HCT116 (cell line): Measurements from ENCODE around the gene AMBRA1. TPM values are rescaled to one million over a fixed set of nuclear protein-coding genes. Genes with fewer than 3 reads are reported as not detected.

ENCODE experiments used
- ATAC-seq: fragments of 200-7000 bp; cut with Tn5 transposase; 2 replicates; pipeline ENCODE4 v1.9.1; 2020; ENCODE audit warnings: mild to moderate bottlenecking, moderate library complexity
- BruUV-seq: library from RNA; stranded (reverse); fragments of 400-500 nt; replicated peaks from 2 replicates; lab custom pipeline; 2021; lab: Mats Ljungman, UMichigan
- CTCF ChIA-PET: fragments of 300-600 bp; sonication (Branson Sonifier 250); formaldehyde crosslinking; loops from one replicate; lab custom pipeline; 2021; ENCODE audit warnings: antibody characterized with exemption; lab: Charles Lee
- POLR2A ChIA-PET: fragments of 300-600, 350-600 bp; sonication (Branson Sonifier 250); formaldehyde crosslinking; loops from one replicate; lab custom pipeline; 2021; ENCODE audit warnings: antibody characterized with exemption; lab: Charles Lee
- RAD21 ChIA-PET, 2 experiments: fragments of 300-600 bp; sonication (Branson Sonifier 250); formaldehyde crosslinking; loops; one replicate each; lab custom pipeline; 2023; ENCODE audit warnings: low total read pairs in 2 of 2; ENCODE audit not compliant: uncharacterized antibody in 2 of 2, unreplicated experiment in 2 of 2, low non-redundant PET in 1 of 2; lab: Charles Lee
- DNase-seq: peaks from one replicate; pipeline ENCODE4 v3.0.0-alpha.2; 2010; ENCODE audit warnings: low read depth, low spot score
- H2AFZ ChIP-seq: fragments of 200-600 bp; shearing (Covaris generic), sonication (generic); 2 replicates; pipeline ENCODE4 v1.6.1; 2017; ENCODE audit warnings: low read depth, mixed run types, mixed read lengths, antibody characterized with exemption, low read length; ENCODE audit not compliant: poor library complexity, severe bottlenecking
- H3K27ac ChIP-seq: 2 replicates; pipeline ENCODE4 v1.5.1; 2012; ENCODE audit warnings: low read depth, low read length
- H3K27me3 ChIP-seq: fragments of 200-600 bp; sonication (generic); 2 replicates; pipeline ENCODE4 v1.6.1; 2016; ENCODE audit warnings: mixed run types, low read length, mixed read lengths; ENCODE audit not compliant: insufficient read depth
- H3K36me3 ChIP-seq, 2 experiments: fragments of 200-500 bp in 1 of 2; fragments of 200-600 bp in 1 of 2; sonication (Bioruptor generic) in 1 of 2; sonication (generic) in 1 of 2; 2 replicates each; pipeline versions ENCODE4 v1.5.1 to v1.6.1; 2014 to 2016; ENCODE audit warnings: low read length in 2 of 2, inconsistent platforms in 1 of 2, mixed read lengths in 1 of 2, mixed run types in 1 of 2; ENCODE audit not compliant: insufficient read depth in 2 of 2, control insufficient read depth in 1 of 2
- H3K4me1 ChIP-seq, 2 experiments: fragments of 200-600 bp in 1 of 2; sonication (generic) in 1 of 2; 2 replicates each; pipeline versions ENCODE4 v1.5.1 to v1.6.1; 2012 to 2017; ENCODE audit warnings: low read length in 2 of 2, inconsistent platforms in 1 of 2, mild to moderate bottlenecking in 1 of 2, mixed read lengths in 1 of 2, mixed run types in 1 of 2, moderate library complexity in 1 of 2; ENCODE audit not compliant: insufficient read depth in 2 of 2, control insufficient read depth in 1 of 2
- H3K4me2 ChIP-seq: fragments of 200-600 bp; sonication (generic); 2 replicates; pipeline ENCODE4 v1.6.1; 2017; ENCODE audit warnings: mixed run types, low read length, mixed read lengths
- H3K4me3 ChIP-seq, 2 experiments: fragments of 200-600 bp in 1 of 2; sonication (generic) in 1 of 2; replicated peaks in 1 of 2; 2 replicates each; pipeline ENCODE4 v1.5.1; 2011 to 2016; ENCODE audit warnings: low read length in 2 of 2, control low read depth in 1 of 2, low read depth in 1 of 2, mild to moderate bottlenecking in 1 of 2, mixed read lengths in 1 of 2, mixed run types in 1 of 2
- H3K79me2 ChIP-seq: fragments of 200-600 bp; sonication (generic); 2 replicates; pipeline ENCODE4 v1.6.1; 2017; ENCODE audit warnings: mild to moderate bottlenecking, mixed run types, low read length, moderate library complexity, mixed read lengths; ENCODE audit not compliant: insufficient read depth
- H3K9ac ChIP-seq: fragments of 200-600 bp; sonication (generic); 2 replicates; pipeline ENCODE4 v1.6.1; 2016; ENCODE audit warnings: low read length, mixed read lengths
- H3K9me2 ChIP-seq: fragments of 200-600 bp; sonication (generic), shearing (Covaris generic); 2 replicates; pipeline ENCODE4 v1.6.1; 2017; ENCODE audit warnings: mixed run types, mild to moderate bottlenecking, moderate library complexity; ENCODE audit not compliant: insufficient read depth
- H3K9me3 ChIP-seq, 2 experiments: fragments of 200-500 bp in 1 of 2; fragments of 200-600 bp in 1 of 2; sonication (Bioruptor generic) in 1 of 2; sonication (generic) in 1 of 2; 2 replicates each; pipeline ENCODE4 v1.6.1; 2014 to 2017; ENCODE audit warnings: low read length in 2 of 2, mixed read lengths in 2 of 2, inconsistent platforms in 1 of 2, low read depth in 1 of 2, mild to moderate bottlenecking in 1 of 2, mixed run types in 1 of 2, moderate library complexity in 1 of 2; ENCODE audit not compliant: control insufficient read depth in 1 of 2, insufficient read depth in 1 of 2
- H4K20me1 ChIP-seq: fragments of 200-600 bp; sonication (generic), shearing (Covaris generic); 2 replicates; pipeline ENCODE4 v1.6.1; 2017; ENCODE audit warnings: mixed run types, mild to moderate bottlenecking, moderate library complexity; ENCODE audit not compliant: insufficient read depth
- CTCF ChIP-seq, 3 experiments: fragments of 200-600 bp in 1 of 3; sonication (generic) in 1 of 3; IDR thresholded peaks in 2 of 3; conservative IDR thresholded peaks in 1 of 3; 2 replicates each; pipeline ENCODE4 v1.5.1; 2012 to 2017; ENCODE audit warnings: low read depth in 2 of 3, low read length in 2 of 3, antibody characterized with exemption in 1 of 3, borderline replicate concordance in 1 of 3, control low read depth in 1 of 3, mild to moderate bottlenecking in 1 of 3, mixed read lengths in 1 of 3, mixed run types in 1 of 3, moderate library complexity in 1 of 3; ENCODE audit not compliant: insufficient read depth in 1 of 3
- EZH2 ChIP-seq: fragments of 200-600 bp; sonication (generic); IDR thresholded peaks from 2 replicates; pipeline ENCODE4 v1.6.1; 2017; ENCODE audit warnings: antibody characterized with exemption, mixed run types
- EZH2phosphoT487 ChIP-seq: fragments of 200-600 bp; IDR thresholded peaks from 2 replicates; pipeline ENCODE4 v1.6.1; 2018; ENCODE audit warnings: antibody characterized with exemption, borderline replicate concordance
- JUND ChIP-seq: IDR thresholded peaks from 2 replicates; pipeline ENCODE4 v1.6.1; 2012
- MAX ChIP-seq: IDR thresholded peaks from 2 replicates; pipeline ENCODE4 v1.6.1; 2012
- SRF ChIP-seq: IDR thresholded peaks from 2 replicates; pipeline ENCODE4 v1.6.1; 2012; ENCODE audit warnings: low read depth
- TCF7L2 ChIP-seq: IDR thresholded peaks from 2 replicates; pipeline ENCODE4 v1.7.0; 2011; ENCODE audit warnings: borderline replicate concordance, inconsistent platforms; ENCODE audit not compliant: insufficient read depth, insufficient read length; ENCODE audit errors: extremely low read depth
- YY1 ChIP-seq: IDR thresholded peaks from 2 replicates; pipeline ENCODE4 v1.6.1; 2011; ENCODE audit warnings: low read length, low read depth, moderate library complexity, mild to moderate bottlenecking; ENCODE audit not compliant: insufficient replicate concordance; ENCODE audit errors: extremely low read depth
- ZFX ChIP-seq: fragments of 450-650 bp; IDR thresholded peaks from 2 replicates; pipeline ENCODE4 v1.6.1; 2017
- ZNF274 ChIP-seq: fragments of 200-500 bp; sonication (Bioruptor generic); IDR thresholded peaks from 2 replicates; pipeline ENCODE4 v1.6.1; 2014; ENCODE audit warnings: mild to moderate bottlenecking, low read depth, low read length, inconsistent platforms
- intact Hi-C: fragments of 100-400 bp; cut with micrococcal nuclease; formaldehyde crosslinking; loops from 2 replicates; pipeline ENCODE4 v1.10.0; 2022
- total RNA-seq: library from RNA; stranded (reverse); gene quantifications from one replicate; pipeline ENCODE4 v1.2.1, GENCODE V29; 2021; ENCODE audit not compliant: unreplicated experiment
- TF ChIP-seq, protein P1 (sequence below): IDR thresholded peaks from 2 replicates; pipeline ENCODE4 v1.6.1; 2012; ENCODE audit warnings: low read depth

AMBRA1 gene
- total RNA-seq, 1 experiment from 2014 or later: 22.7 TPM

DNA sequence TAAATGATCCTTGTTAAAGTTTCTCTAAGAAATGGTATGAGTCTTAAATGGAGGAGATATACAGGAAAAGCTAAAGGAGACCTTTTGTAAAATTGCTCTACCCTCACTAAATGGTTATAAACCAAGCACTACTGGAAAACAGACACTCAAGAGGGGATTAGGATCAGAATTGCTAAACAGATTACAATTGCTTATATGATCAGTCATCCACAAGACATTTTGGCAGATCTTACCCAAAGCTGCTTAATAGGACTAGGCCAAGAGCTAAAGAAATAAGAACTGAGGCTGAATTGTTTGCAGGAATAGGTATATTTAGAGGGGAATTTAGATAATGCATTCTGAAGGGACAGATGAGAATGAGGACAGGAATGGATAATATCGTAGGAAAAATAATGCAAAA lies 13.7 kb upstream of the AMBRA1 start:
- ChIA-PET POLR2A (interaction anchor here (0.9 kb wide), 1 partner anchor 14 kb away, joined by 3 read pairs; the partner anchor contains the start of gene AMBRA1), RAD21 (interaction anchor here in 1 of 2 experiments (0.6 kb wide), 1 partner anchor 186 kb away, joined by 3 read pairs; no protein-coding TSS in a partner anchor), CTCF (no interaction called here)
- Histone ChIP-seq H3K79me2 (no peaks in the 10 kb centered on the region), H3K4me2 (no peak overlapping the region), H3K4me3 (no peak overlapping the region), H2AFZ (no peak overlapping the region), H3K27ac (no peak overlapping the region), H3K9ac (no peak overlapping the region), H4K20me1 (no peaks in the 10 kb centered on the region), H3K4me1 (no peaks in the 10 kb centered on the region), H3K36me3 (no peaks in the 10 kb centered on the region), H3K9me2 (no peaks in the 10 kb centered on the region), H3K27me3 (no peaks in the 10 kb centered on the region), H3K9me3 (no peaks in the 10 kb centered on the region)
- BruUV-seq: no TSS peak
- ATAC-seq (no peak), DNase-seq (no peak)
- TF ChIP-seq CTCF (IDR thresholded peaks at IDR 0.05 in 2 of 3, conservative IDR thresholded peaks at IDR 0.05 in 1 of 3; ENCODE audit: borderline replicate concordance in 1 of 3, insufficient read depth in 1 of 3, low read depth in 2 of 3, low read length in 2 of 3) (no peak), ZFX (no peak), JUND (no peak), SRF (no peak), MAX (no peak)
- intact Hi-C loops: no loop called here

DNA sequence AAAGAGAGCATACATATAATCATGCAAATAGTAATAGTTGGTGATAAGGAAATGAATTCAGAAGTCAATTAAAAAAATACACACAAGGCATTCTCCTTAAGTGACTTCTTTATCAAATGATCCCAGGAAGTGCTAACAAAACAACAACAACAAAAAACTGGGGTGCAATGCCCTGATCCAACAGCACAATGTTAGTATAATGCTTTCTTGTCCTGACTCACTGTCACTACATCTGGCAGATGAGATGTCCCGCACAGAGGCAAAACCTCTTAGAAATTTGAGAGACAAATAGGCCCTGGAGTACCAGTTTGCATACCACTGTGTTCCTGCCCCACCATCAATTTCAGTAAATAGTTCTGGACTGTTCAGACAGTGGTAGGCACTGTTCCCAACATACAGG lies 11.0 kb upstream of the AMBRA1 start:
- Histone ChIP-seq H3K9me2 (no peaks in the 10 kb centered on the region), H4K20me1 (no peaks in the 10 kb centered on the region), H3K9me3 (no peaks in the 10 kb centered on the region), H2AFZ (no peak overlapping the region), H3K27ac (no peak overlapping the region), H3K79me2 (no peaks in the 10 kb centered on the region), H3K4me3 (no peak overlapping the region), H3K36me3 (no peaks in the 10 kb centered on the region), H3K27me3 (no peaks in the 10 kb centered on the region), H3K9ac (no peak overlapping the region), H3K4me2 (no peak overlapping the region), H3K4me1 (no peaks in the 10 kb centered on the region)
- BruUV-seq: no TSS peak
- ChIA-PET RAD21 (no interaction called here), CTCF (no interaction called here), POLR2A (no interaction called here)
- ATAC-seq (no peak), DNase-seq (no peak)
- intact Hi-C loops: no loop called here
- TF ChIP-seq EZH2phosphoT487 (no peak), SRF (no peak), ZNF274 (no peak), ZFX (no peak), EZH2 (no peak), TCF7L2 (no peak), YY1 (no peak)
- TF ChIP-seq, protein P1, sequence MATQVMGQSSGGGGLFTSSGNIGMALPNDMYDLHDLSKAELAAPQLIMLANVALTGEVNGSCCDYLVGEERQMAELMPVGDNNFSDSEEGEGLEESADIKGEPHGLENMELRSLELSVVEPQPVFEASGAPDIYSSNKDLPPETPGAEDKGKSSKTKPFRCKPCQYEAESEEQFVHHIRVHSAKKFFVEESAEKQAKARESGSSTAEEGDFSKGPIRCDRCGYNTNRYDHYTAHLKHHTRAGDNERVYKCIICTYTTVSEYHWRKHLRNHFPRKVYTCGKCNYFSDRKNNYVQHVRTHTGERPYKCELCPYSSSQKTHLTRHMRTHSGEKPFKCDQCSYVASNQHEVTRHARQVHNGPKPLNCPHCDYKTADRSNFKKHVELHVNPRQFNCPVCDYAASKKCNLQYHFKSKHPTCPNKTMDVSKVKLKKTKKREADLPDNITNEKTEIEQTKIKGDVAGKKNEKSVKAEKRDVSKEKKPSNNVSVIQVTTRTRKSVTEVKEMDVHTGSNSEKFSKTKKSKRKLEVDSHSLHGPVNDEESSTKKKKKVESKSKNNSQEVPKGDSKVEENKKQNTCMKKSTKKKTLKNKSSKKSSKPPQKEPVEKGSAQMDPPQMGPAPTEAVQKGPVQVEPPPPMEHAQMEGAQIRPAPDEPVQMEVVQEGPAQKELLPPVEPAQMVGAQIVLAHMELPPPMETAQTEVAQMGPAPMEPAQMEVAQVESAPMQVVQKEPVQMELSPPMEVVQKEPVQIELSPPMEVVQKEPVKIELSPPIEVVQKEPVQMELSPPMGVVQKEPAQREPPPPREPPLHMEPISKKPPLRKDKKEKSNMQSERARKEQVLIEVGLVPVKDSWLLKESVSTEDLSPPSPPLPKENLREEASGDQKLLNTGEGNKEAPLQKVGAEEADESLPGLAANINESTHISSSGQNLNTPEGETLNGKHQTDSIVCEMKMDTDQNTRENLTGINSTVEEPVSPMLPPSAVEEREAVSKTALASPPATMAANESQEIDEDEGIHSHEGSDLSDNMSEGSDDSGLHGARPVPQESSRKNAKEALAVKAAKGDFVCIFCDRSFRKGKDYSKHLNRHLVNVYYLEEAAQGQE: no peak
